DMS 273 treated with DMSO at 0.1 percent for 48 hours (cell line): ENCODE measurements around the gene MAPK14.

Experiments used
- DNase-seq: peaks from one replicate; lab custom pipeline; 2025; lab: John Stamatoyannopoulos, UW

The MAPK14 gene

GRCh38 chr6:36138667-36139066 is 111.1 kb downstream of the MAPK14 start:
- DNase-seq = no peak

GRCh38 chr6:36139431-36139830 is 111.8 kb downstream of the MAPK14 start:
- DNase-seq = peak; percentile 80

- DNase-seq = peak; percentile 97
Measured at GRCh38 chr6:36139991-36140710, 112.5 kb downstream of the MAPK14 start.

- no peak for DNase-seq
Measured at GRCh38 chr6:36141091-36141490, 113.5 kb downstream of the MAPK14 start.

- no peak for DNase-seq
Measured at GRCh38 chr6:36141961-36142360, 114.4 kb downstream of the MAPK14 start.

GRCh38 chr6:36142971-36143838 is 115.6 kb downstream of the MAPK14 start:
- DNase-seq = no peak

- DNase-seq = no peak
Measured at GRCh38 chr6:36145495-36145894, 117.9 kb downstream of the MAPK14 start.

- no peak for DNase-seq
Measured at GRCh38 chr6:36147294-36147693, 119.7 kb downstream of the MAPK14 start.

GRCh38 chr6:36149476-36149875 is 121.9 kb downstream of the MAPK14 start:
- DNase-seq = no peak

GRCh38 chr6:36150283-36150682 is 122.7 kb downstream of the MAPK14 start:
- no peak for DNase-seq

GRCh38 chr6:36154286-36154685 is 126.7 kb downstream of the MAPK14 start:
- DNase-seq = no peak

GRCh38 chr6:36155662-36156061 is 128.1 kb downstream of the MAPK14 start:
- no peak for DNase-seq

- DNase-seq = no peak
Measured at GRCh38 chr6:36160147-36160760, 132.6 kb downstream of the MAPK14 start.
